Heart left ventricle (tissue), 16 donors: ENCODE data around the gene TMEM120A. TPM values are rescaled to one million over a fixed set of nuclear protein-coding genes. Genes with fewer than 3 reads are reported as not detected.
A peak's percentile ranks its signal among the peaks of the same experiment; 100 is the strongest.

Experiments
- ATAC-seq, 4 donors: fragments of 200-7000 bp; cut with Tn5 transposase; one replicate each; pipeline ENCODE4 v1.9.1; 2020 to 2022; ENCODE audit warnings: moderate library complexity in 4 of 4, mild to moderate bottlenecking in 3 of 4, moderate number of reproducible peaks in 1 of 4
- DNase-seq, 5 donors: peaks; one replicate each; pipeline ENCODE4 v3.0.0-alpha.2; 2020
- H3K27ac ChIP-seq, 12 donors: fragments of 200-600 bp; sonication (generic) in 4 of 12; one replicate each; pipeline versions ENCODE4 v1.5.0 to v1.8.0; 2016 to 2022; ENCODE audit warnings: mild to moderate bottlenecking in 2 of 12
- H3K27me3 ChIP-seq, 9 donors: fragments of 200-600 bp; sonication (generic) in 2 of 9; one replicate each; pipeline versions ENCODE4 v1.5.1 to v1.8.0; 2016 to 2022; ENCODE audit warnings: mild to moderate bottlenecking in 3 of 9
- H3K36me3 ChIP-seq, 9 donors: fragments of 200-600 bp; sonication (generic) in 2 of 9; one replicate each; pipeline versions ENCODE4 v1.5.0 to v1.8.0; 2018 to 2022; ENCODE audit warnings: mild to moderate bottlenecking in 2 of 9
- H3K4me1 ChIP-seq, 12 donors: fragments of 200-600 bp; sonication (generic) in 4 of 12; one replicate each; pipeline versions ENCODE4 v1.5.0 to v1.8.0; 2016 to 2022; ENCODE audit warnings: mild to moderate bottlenecking in 3 of 12
- H3K4me3 ChIP-seq, 12 donors: fragments of 200-600 bp; sonication (generic) in 4 of 12; one replicate each; pipeline versions ENCODE4 v1.5.0 to v1.8.0; 2017 to 2022; ENCODE audit warnings: mild to moderate bottlenecking in 9 of 12, moderate library complexity in 4 of 12
- H3K9me3 ChIP-seq, 12 donors: fragments of 200-600 bp; sonication (generic) in 4 of 12; one replicate each; pipeline versions ENCODE4 v1.5.0 to v1.8.0; 2016 to 2022; ENCODE audit warnings: mild to moderate bottlenecking in 1 of 12
- CTCF ChIP-seq, 12 donors: fragments of 200-600 bp; sonication (generic) in 4 of 12; IDR thresholded peaks; one replicate each; pipeline versions ENCODE4 v1.5.0 to v1.8.0; 2018 to 2022; ENCODE audit warnings: antibody characterized with exemption in 12 of 12, mild to moderate bottlenecking in 5 of 12
- POLR2A ChIP-seq, 2 donors: fragments of 450-650 bp; IDR thresholded peaks; one replicate each; pipeline ENCODE4 v1.6.1; 2017; ENCODE audit warnings: antibody characterized with exemption in 2 of 2, mild to moderate bottlenecking in 2 of 2, moderate library complexity in 2 of 2
- WGBS, 4 donors: extraction: QIAGEN DNeasy Blood & Tissue Kit in 2 of 4; methylation state at CpG; one replicate each; pipeline versions ENCODE4 v1.1.5 to v1.1.7; 2013 to 2018; 5-methylcytosine and 5-hydroxymethylcytosine counted together
- intact Hi-C, 10 donors: fragments of 100-400 bp; cut with DNase I; formaldehyde crosslinking; loops; one replicate each; pipeline versions ENCODE4 v1.11.1 to v1.14.2; 2022
- long read RNA-seq, 3 donors: library from polyadenylated mRNA; unstranded; transcript quantifications; one replicate each; pipeline ENCODE4 v2.0.0, GENCODE V29; 2020 to 2021
- polyA plus RNA-seq, 2 donors: library from polyadenylated mRNA; stranded (reverse); fragments of 200-250 nt; gene quantifications; one replicate each; pipeline ENCODE4 v1.2.3, GENCODE V29; 2013
- total RNA-seq, 9 donors: library from RNA; depleted of rRNA in 2 of 9; stranded (reverse); fragments of >200 nt in 2 of 9; fragmentation: NEBNext Ultra II Directional in 3 of 9; extraction: Animal tissue kit (Norgen Biotek cat#: 25700) in 3 of 9; gene quantifications; one replicate each; pipeline versions ENCODE4 v1.1.0 to v1.2.4, GENCODE V29; 2016 to 2023
- donor health status: ischemic (EF 13 %, LVEDD 7.1; RV severe dilation, severe dysfunction).
- donor health status: healthy with polysubstance abuse.
- donor health status: DM: no; HTN: yes; CAD: no.
- donor health status: DM: no; HTN: no; CAD: no.
- donor health status: ischemic (EF 25% LVEDD 6.9; RV normal size, moderate dysfunction).
- donor health status: ischemic (EF 25% LVEDD 5.7; RV mildly dilated, moderate dysfunction).
- donor health status: healthy.
- donor health status: DM: yes; HTN: yes; CAD: no.
- donor health status: ischemic (EF 35%, LVEDD 5.7; RV mildly dilated, moderate dysfunction).
- donor health status: nonischemic (EF 11% LVEDD 7.7; RV severe dilation, severe dysfunction).
- donor health status: DM: yes; HTN: yes; CAD: no.
- donor health status: PGD.
- donor health status: ischemic (EF 29% LVEDD 5.4; RV normal size, mild dysfunction).
- donor health status: nonischemic (EF 23%, LVEDD 6.1; RV moderate dilation, normal function).

TMEM120A gene
- total RNA-seq (100 to 1,000 TPM in 7 of 9 donors, 10 to 100 TPM in 2; 63.8 to 181 (median 125) TPM), polyA plus RNA-seq (100 to 1,000 TPM; 138 to 152 TPM)
- long read RNA-seq, donor 1, transcript TMEM120A-214 (12 exons, 1,456 nt) = major isoform, 189 of 263 reads
- long read RNA-seq, donor 1, transcript TMEM120A-204 (11 exons, 1,352 nt) = minor isoform, 18 of 263 reads
- long read RNA-seq, donor 1, transcript TMEM120A-203 (12 exons, 1,161 nt) = minor isoform, 7 of 263 reads
- long read RNA-seq, donor 1, partial matches to known transcripts = 18 of 263 reads
- long read RNA-seq, donor 1, other reads (novel, unspliced or antisense) = 31 of 263 reads
- long read RNA-seq, donor 2, transcript TMEM120A-204 (11 exons, 1,352 nt) = minor isoform, 53 of 544 reads
- long read RNA-seq, donor 2, transcript TMEM120A-203 (12 exons, 1,161 nt) = minor isoform, 9 of 544 reads
- long read RNA-seq, donor 2, transcript TMEM120A-214 (12 exons, 1,456 nt) = major isoform, 401 of 544 reads
- long read RNA-seq, donor 2, partial matches to known transcripts = 12 of 544 reads
- long read RNA-seq, donor 2, other reads (novel, unspliced or antisense) = 69 of 544 reads
- long read RNA-seq, donor 3, transcript TMEM120A-214 (12 exons, 1,456 nt) = major isoform, 112 of 168 reads
- long read RNA-seq, donor 3, transcript TMEM120A-204 (11 exons, 1,352 nt) = minor isoform, 8 of 168 reads
- long read RNA-seq, donor 3, transcript TMEM120A-203 (12 exons, 1,161 nt) = minor isoform, 9 of 168 reads
- long read RNA-seq, donor 3, partial matches to known transcripts = 12 of 168 reads
- long read RNA-seq, donor 3, other reads (novel, unspliced or antisense) = 25 of 168 reads

DNA sequence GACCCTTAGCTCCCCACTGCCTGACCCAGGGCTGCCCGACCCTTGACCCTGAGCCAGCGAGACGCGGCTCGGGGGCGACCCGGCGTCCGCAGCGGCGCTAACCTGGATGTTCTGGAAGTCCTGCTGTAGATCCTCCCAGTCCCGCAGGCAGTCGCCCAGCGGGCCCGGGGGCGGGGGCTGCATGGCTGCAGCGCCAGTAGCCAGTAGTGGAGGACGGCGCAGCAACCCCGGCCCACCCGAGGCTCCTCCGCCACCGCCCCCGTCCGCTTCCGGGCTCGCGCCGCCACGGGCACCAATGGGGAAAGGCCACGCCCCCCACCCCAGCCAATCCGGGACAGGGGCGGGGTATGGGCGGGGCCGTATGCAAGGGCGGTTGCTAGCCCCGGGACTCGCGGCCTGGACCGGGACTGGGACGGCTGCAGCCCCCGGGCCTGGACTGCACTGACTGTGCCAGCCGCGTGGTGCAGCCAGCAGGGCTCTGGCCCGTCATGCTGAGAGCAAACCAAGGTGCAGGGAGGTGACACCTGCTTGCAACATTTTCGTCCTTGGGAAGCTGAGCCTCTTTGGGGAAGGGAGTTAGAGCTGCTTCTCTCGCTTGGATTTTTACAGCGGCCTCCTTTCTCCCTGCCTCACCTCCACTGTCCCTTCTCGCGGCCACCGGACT is at the start of gene TMEM120A:
TMEM120A (minus strand) TSS at position 208 of the 664 bp plus-strand sequence; CDS start at position 183, 25 bp downstream.
- 0 to 3% (median 2%) methylated on average over 14 to 51 of the region's 51 CpGs for WGBS, 4 donors
- peak; percentile 89 to 93 (median 90) for ATAC-seq
- intact Hi-C loops = loop anchor here in 6 of 10 donors (2.0 to 10.0 kb wide), 5 partner anchors 32 to 120 kb away; partner anchors contain the start of genes POR (in 5 of the 6), RHBDD2 (in 2 of the 6), MDH2 (in 1 of the 6) and STYXL1 (in 1 of the 6)
- H3K4me3 ChIP-seq = peak within 1 kb of the TSS; percentile 60 to 97 (median 82)
- H3K27me3 ChIP-seq = no peaks in the 10 kb centered on the region
- peak; percentile 98 to 99 (median 98) for DNase-seq
- H3K36me3 ChIP-seq = peaks cover 0 to 19% (median 0%) of the 10 kb centered on the region in 9 donors
- peaks cover 6 to 50% (median 36%) of the 10 kb centered on the region in 12 donors for H3K4me1 ChIP-seq
- H3K27ac ChIP-seq = peak within 1 kb of the TSS; percentile 91 to 100 (median 96)
- H3K9me3 ChIP-seq = no peaks in the 10 kb centered on the region
- TF ChIP-seq POLR2A (IDR thresholded peaks at IDR 0.05) (peak; percentile 46 to 95), CTCF (IDR thresholded peaks at IDR 0.05) (peak in 9 of 12 donors; percentile 12 to 53 (median 32))

GRCh38 chr7:76040126-76040525 is 45.7 kb upstream of the TMEM120A start:
- DNase-seq = no peak
- intact Hi-C loops = loop anchor here in 1 of 10 donors (10.0 kb wide), 1 partner anchor 95 kb away; no protein-coding TSS in a partner anchor
- WGBS, 4 donors = 74 to 79% (median 78%) methylated on average over 6 of the region's 6 CpGs

GRCh38 chr7:76037310-76037709 is 42.9 kb upstream of the TMEM120A start:
- ATAC-seq (peak in 1 of 4 donors; percentile 54), DNase-seq (no peak)
- Histone ChIP-seq H3K4me3 (no peak overlapping the region), H3K27me3 (no peaks in the 10 kb centered on the region), H3K36me3 (peaks cover 0 to 10% (median 0%) of the 10 kb centered on the region in 9 donors), H3K4me1 (peaks cover 0 to 7% (median 0%) of the 10 kb centered on the region in 12 donors), H3K27ac (no peak overlapping the region), H3K9me3 (no peaks in the 10 kb centered on the region)
- 20 to 89% (median 80%) methylated on average over 1 to 5 of the region's 5 CpGs for WGBS, 4 donors
- TF ChIP-seq POLR2A (IDR thresholded peaks at IDR 0.05) (no peak), CTCF (IDR thresholded peaks at IDR 0.05) (no peak)
- intact Hi-C loops = loop anchor here in 1 of 10 donors (10.0 kb wide), 1 partner anchor 97 kb away; no protein-coding TSS in a partner anchor

More at GRCh38 chr7:76040126-76040525, 45.7 kb upstream of the TMEM120A start:
- ATAC-seq = no peak
- no peak overlapping the region for H3K27ac ChIP-seq
- no peaks in the 10 kb centered on the region for H3K27me3 ChIP-seq
- peaks cover 0 to 10% (median 0%) of the 10 kb centered on the region in 9 donors for H3K36me3 ChIP-seq
- no peak overlapping the region for H3K4me3 ChIP-seq
- no peaks in the 10 kb centered on the region for H3K9me3 ChIP-seq
- H3K4me1 ChIP-seq = peaks cover 0 to 7% (median 0%) of the 10 kb centered on the region in 12 donors
- TF ChIP-seq POLR2A (IDR thresholded peaks at IDR 0.05) (no peak), CTCF (IDR thresholded peaks at IDR 0.05) (no peak)
